Cerebellar nuclear complex (tissue), 1 donor: ENCODE data around the gene JAKMIP1.

ENCODE experiments used
- DNase-seq, 2 experiments: peaks; one replicate each; lab custom pipeline; 2025; lab: John Stamatoyannopoulos, UW

The JAKMIP1 gene

GRCh38 chr4:5992171-5992827 lies 208.1 kb downstream of the JAKMIP1 start:
- no peak for DNase-seq

- DNase-seq, result no peak
These were observed 208.9 kb downstream of the JAKMIP1 start for GRCh38 chr4:5991405-5991804.

DNA sequence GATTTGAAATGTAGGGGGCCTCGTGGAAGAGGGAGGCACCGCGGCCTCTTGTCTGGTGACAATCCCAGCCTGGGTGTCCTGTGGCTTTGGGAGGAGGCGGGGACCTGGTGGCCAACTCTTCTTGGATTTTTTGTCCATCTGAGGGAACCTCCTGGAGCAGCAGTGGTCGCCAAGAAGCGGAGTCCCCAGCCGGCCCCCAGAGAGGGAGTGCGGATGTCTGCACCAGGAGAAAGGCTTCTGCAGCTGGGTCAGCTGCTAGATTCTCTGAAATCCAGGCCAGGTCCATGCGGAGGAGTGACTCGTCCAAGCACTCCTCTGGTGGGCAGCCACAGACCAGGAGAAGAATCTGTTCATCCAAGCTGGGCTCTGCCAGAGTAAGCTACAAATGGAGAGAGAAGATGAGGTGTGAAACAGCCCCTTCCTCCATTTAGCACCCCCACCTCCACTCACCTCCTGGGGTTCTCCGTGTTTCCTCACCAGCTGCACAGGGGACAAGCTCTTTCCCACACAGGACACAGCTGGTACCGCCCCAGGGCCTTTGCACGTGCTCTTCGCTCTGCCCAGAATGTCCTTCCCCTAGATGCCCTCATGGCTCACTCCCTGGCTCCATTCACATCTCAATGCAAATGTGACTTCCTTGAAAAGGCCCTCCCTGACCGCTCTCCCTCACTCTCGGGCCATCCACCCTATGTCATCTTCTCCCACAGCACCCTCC lies 209.7 kb downstream of the JAKMIP1 start:
- no peak for DNase-seq

DNA sequence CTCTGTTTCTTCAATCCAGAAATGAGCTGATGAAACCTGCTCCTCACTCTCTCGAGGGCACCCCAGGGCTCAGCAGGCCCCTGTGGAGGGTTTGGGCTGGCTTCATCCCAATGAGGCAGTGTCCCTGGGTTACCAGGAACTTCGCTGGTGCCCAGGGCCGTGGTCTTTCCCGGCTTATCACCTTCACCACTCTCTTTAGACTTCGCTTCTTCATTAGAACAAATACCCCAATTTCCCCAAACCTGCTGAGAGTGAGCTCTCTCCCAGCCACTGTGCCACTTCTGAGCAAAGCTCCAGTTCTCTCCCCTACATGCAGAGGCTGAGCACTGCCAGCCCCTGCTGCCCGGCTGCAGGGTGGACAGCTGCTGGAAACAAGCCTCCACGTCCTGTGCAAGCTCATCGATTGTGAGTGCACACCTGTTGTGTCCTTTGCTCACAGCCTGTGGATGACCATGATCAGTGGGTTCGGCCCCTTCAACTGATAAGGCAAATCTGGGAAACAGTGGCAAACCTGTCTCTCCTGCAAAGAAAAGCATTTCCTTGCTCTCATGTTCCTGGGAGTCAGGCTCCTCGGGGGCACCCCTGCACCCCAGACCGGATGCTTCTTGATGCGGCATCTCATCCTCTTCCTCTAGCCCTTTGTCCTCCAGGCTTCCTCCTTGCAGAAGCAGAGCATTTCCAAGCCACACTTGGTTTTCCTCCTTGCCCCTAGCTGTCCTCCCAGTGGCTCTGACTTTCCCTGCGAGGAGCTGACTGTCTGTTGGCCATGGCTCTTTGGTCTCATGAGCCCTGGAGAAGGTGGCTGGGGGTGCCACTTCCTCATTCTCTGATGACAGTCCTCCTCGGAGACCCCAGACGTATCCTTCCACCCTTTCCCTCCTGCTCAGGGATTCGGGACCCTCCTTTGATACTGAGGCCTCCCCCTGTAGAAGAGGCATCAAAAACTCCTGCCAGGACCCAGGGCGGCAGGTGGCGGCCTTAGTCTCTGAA lies 210.8 kb downstream of the JAKMIP1 start:
- DNase-seq, result no peak

DNA sequence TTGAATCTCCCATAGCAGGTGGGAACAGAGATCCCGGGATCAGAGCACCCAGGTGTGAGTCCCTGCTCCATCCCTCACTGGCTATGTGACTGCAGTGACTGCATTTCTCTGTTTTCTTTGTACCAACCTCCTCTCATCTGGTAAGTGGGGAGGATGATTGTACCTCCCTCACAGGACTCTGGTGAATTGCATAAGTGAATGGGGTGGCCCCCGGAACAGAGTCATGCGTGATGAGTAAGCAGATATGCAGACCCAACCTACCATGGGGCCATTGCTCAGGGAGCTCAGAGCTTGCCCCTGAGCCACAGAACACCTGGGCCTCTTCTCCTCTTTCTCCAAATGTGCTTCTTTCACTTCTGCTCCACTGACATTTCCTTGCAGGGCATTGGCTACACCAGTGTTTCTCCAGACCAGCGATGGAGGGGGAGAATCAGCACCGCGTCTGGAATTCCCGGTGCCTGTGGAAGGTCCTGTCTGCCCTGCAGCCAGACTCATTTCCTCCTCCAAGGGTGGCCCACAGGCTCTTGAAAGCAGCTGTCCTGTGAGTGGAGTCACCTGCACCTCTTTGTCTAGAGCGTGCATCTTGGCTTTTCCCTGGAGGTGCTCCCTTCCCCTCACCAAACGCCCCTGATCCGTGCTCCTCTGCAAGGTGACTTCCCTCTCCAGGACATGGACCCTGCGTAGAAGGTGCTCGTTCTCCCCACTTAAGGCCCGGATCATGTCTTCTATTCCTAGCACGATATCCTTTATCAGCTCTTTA lies 212.1 kb downstream of the JAKMIP1 start:
- no peak for DNase-seq

DNA sequence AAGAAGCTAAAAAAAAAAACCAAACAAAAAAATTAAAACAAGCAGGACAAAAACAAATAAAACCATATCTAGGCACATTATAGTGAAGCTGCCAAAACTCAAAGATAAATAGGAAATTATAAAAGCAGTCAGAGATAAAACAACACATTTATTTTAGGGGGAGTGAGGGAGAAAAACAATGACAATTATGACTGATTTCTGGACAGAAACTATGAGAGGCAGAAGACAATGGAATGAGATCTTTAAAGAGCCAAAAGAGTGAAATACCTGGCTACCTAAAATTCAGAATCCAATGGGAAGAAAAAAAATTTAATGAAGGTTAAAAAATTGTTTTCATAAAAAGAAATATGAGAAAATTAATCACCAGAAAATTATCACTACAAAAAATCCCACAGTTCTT lies 215.5 kb downstream of the JAKMIP1 start:
- no peak for DNase-seq

DNA sequence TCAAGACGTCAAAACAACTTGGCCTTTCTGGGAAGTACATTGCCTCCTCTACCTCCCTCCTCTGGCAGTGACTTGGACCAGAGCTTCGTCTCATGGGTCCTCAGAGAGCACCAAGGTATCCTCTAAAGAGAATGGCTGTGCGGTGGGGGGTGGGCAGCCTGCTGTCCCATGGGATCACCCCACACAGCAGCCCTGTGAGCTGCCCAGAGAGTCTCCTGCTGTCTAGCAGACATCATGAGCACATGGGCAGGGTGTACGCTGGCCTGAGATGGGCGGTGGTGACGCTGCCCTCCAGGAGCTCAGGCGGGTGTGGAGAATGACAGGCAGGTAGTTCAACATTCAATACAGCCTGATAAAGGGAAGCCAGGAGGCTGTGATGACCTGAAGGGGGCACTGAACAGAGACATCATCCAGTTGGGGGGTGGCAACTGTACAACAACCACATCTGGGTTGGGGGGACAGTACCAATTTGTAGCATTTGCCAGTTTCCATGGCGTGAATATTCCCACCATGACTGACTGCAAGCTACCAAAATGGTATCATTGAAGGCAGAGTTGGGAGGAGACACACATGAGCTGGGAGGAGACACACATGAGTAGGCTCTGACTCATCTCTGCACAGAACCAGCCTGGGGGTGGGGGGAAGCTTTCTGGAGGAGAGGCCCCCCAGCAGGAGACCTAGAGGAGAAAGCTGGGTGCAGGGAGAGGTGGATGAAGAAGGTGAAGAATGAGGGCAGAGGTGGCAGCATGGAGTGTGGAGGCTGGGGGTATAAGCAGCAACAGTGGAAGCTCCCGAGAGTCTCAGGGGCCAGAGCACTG lies 218.0 kb downstream of the JAKMIP1 start:
- DNase-seq, result no peak

DNA sequence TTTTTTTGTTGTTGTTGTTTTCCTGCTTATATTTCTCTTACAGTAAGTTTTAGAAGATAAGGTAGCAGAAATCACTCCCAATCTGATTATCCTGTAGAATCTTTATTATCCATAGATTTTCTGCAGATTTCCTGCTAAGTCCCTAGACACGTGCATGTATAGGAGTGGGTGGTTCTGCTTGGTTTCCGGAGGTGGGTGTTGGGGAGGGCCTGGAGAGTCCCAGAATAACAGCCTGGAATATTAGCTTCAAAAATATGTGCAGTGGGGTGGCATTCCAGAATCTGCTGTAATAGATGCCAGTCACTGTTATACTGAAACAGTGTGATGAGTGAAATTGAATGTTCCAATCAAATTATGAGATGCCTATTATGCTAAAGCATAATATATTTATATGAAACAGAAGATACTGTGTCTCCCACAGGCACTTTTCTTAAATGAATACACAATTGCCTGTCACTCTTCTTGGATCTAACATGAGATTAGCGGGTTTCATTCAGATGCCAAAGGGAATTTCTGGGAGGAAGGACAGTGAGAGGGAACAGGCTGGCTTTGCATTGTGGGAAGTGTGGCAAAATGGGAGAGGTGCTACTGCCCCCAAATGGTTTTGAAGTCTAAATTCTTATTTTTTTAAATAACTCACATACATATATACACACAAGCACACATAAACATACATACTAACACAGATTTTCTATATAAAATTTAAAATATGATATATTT lies 219.8 kb downstream of the JAKMIP1 start:
- DNase-seq, result no peak

- DNase-seq, result no peak
These were observed 220.4 kb downstream of the JAKMIP1 start for GRCh38 chr4:5979981-5980380.

- no peak for DNase-seq
These were observed 223.4 kb downstream of the JAKMIP1 start for GRCh38 chr4:5976921-5977320.

DNA sequence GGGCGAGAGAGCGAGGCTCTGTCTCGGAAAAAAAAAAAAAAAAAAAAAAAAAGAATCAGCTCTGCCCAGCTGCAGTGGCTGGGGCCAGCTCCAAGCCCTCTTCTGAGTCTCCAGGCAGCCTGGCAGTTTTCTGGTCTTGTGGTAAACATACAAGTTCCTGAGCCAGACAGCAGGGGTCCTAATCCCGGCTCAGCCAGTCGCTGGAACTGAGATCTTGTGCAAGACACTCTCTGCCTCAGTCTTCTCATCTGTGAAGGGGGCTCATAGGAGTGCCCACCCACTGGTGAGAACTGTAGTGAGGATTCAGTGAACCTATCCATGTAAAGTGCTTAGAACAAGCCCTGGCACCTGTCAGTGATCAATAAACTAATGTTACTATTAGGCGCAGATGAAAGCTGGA lies 223.9 kb downstream of the JAKMIP1 start:
- no peak for DNase-seq
